ENCODE data around the gene PLEKHM3.
A peak's percentile ranks its signal among the peaks of the same experiment; 100 is the strongest.

Gene PLEKHM3

DNA sequence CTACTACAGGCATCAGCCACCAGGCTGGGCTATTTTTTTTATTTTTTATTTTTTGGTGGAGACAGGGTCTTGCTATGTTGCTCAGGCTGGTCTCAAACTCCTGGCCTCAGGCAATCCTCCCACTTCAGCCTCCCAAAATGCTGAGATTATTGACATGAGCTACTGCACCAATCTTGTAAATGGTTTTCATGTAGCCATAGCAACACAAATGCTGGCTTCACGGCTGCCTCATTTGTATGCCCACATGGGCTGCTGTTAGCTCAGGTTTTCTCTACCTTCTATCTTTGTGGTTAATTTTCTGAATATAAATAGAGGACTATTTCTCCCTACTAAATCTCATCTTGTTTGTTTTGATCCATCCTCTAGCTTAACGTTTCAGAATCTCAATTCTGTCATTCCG lies 58.2 kb downstream of the PLEKHM3 start (continued):
- TF ChIP-seq, protein P1, sequence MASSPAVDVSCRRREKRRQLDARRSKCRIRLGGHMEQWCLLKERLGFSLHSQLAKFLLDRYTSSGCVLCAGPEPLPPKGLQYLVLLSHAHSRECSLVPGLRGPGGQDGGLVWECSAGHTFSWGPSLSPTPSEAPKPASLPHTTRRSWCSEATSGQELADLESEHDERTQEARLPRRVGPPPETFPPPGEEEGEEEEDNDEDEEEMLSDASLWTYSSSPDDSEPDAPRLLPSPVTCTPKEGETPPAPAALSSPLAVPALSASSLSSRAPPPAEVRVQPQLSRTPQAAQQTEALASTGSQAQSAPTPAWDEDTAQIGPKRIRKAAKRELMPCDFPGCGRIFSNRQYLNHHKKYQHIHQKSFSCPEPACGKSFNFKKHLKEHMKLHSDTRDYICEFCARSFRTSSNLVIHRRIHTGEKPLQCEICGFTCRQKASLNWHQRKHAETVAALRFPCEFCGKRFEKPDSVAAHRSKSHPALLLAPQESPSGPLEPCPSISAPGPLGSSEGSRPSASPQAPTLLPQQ (tag by site-specific recombination; IDR thresholded peaks at IDR 0.05) = no peak
- TF ChIP-seq OSR2 (tag by site-specific recombination; IDR thresholded peaks at IDR 0.05) (no peak), MZF1 (tag by site-specific recombination; IDR thresholded peaks at IDR 0.05; ENCODE audit: borderline replicate concordance) (no peak), ZNF558 (tag by site-specific recombination; IDR thresholded peaks at IDR 0.05) (no peak)
- TF ChIP-seq, protein P2, sequence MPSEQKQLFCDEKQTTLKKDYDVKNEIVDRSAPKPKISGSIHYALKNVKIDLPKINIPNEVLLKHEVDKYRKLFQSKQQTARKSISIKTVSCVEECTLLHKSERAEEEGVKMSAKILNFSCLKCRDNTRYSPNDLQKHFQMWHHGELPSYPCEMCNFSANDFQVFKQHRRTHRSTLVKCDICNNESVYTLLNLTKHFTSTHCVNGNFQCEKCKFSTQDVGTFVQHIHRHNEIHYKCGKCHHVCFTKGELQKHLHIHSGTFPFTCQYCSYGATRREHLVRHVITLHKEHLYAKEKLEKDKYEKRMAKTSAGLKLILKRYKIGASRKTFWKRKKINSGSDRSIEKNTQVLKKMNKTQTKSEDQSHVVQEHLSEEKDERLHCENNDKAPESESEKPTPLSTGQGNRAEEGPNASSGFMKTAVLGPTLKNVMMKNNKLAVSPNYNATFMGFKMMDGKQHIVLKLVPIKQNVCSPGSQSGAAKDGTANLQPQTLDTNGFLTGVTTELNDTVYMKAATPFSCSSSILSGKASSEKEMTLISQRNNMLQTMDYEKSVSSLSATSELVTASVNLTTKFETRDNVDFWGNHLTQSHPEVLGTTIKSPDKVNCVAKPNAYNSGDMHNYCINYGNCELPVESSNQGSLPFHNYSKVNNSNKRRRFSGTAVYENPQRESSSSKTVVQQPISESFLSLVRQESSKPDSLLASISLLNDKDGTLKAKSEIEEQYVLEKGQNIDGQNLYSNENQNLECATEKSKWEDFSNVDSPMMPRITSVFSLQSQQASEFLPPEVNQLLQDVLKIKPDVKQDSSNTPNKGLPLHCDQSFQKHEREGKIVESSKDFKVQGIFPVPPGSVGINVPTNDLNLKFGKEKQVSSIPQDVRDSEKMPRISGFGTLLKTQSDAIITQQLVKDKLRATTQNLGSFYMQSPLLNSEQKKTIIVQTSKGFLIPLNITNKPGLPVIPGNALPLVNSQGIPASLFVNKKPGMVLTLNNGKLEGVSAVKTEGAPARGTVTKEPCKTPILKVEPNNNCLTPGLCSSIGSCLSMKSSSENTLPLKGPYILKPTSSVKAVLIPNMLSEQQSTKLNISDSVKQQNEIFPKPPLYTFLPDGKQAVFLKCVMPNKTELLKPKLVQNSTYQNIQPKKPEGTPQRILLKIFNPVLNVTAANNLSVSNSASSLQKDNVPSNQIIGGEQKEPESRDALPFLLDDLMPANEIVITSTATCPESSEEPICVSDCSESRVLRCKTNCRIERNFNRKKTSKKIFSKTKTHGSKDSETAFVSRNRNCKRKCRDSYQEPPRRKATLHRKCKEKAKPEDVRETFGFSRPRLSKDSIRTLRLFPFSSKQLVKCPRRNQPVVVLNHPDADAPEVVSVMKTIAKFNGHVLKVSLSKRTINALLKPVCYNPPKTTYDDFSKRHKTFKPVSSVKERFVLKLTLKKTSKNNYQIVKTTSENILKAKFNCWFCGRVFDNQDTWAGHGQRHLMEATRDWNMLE (tag by site-specific recombination; conservative IDR thresholded peaks at IDR 0.05; ENCODE audit: low read depth) = no peak
- TF ChIP-seq, protein P3, sequence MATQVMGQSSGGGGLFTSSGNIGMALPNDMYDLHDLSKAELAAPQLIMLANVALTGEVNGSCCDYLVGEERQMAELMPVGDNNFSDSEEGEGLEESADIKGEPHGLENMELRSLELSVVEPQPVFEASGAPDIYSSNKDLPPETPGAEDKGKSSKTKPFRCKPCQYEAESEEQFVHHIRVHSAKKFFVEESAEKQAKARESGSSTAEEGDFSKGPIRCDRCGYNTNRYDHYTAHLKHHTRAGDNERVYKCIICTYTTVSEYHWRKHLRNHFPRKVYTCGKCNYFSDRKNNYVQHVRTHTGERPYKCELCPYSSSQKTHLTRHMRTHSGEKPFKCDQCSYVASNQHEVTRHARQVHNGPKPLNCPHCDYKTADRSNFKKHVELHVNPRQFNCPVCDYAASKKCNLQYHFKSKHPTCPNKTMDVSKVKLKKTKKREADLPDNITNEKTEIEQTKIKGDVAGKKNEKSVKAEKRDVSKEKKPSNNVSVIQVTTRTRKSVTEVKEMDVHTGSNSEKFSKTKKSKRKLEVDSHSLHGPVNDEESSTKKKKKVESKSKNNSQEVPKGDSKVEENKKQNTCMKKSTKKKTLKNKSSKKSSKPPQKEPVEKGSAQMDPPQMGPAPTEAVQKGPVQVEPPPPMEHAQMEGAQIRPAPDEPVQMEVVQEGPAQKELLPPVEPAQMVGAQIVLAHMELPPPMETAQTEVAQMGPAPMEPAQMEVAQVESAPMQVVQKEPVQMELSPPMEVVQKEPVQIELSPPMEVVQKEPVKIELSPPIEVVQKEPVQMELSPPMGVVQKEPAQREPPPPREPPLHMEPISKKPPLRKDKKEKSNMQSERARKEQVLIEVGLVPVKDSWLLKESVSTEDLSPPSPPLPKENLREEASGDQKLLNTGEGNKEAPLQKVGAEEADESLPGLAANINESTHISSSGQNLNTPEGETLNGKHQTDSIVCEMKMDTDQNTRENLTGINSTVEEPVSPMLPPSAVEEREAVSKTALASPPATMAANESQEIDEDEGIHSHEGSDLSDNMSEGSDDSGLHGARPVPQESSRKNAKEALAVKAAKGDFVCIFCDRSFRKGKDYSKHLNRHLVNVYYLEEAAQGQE (tag by site-specific recombination; IDR thresholded peaks at IDR 0.05) = no peak

DNA sequence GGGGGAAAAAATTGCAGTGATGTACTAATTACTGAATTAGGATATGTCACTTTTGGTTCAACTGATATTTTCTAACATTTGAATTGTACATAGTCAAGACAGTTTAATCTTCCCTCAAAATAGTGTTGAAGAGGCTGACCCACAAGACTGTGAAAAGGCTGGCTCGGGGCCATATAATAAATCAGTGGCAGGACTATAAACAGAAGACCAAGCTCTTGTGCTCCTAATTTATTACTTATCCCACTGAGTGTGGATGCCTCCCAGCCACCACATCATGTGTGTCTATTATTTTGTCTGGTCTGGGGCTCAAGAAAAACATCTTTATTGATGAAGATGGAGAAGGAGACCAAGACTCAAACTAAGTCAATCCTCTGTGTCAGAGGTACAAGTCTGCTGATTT lies 64.4 kb downstream of the PLEKHM3 start:
- POLR2A ChIA-PET = no interaction called here

DNA sequence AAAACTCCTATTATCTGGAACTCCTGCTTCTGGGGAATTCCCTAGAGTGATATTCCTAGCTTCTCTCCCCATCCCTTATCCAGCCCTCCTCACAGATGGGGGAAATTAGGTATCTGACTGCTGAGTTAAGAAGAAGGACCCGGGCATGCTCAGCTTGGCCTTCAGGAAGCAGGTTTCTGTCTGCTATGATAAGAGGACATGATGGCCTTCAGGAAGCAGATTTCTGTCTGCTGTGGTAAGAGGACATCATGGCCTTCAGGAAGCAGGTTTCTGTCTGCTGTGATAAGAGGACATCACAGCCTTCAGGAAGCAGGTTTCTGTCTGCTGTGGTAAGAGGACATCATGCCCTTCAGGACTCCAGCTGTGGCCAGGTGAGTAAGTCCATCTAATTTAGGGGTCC lies 65.2 kb downstream of the PLEKHM3 start:
- H3K36me3 ChIP-seq (ENCODE audit: control insufficient read depth in 2 of 2, insufficient read depth in 1 of 2, low read length in 2 of 2) = no peaks in the 10 kb centered on the region
- CTCF ChIA-PET = interaction anchor here (0.6 to 1.6 kb wide), 3 partner anchors 12 to 81 kb away, joined by 4 to 8 read pairs (median 4); no protein-coding TSS in a partner anchor
- peaks cover 6% of the 10 kb centered on the region; the same call in 1 of the 2 replicates for H3K4me1 ChIP-seq (ENCODE audit: control insufficient read depth, insufficient read depth, low read length)
- TF ChIP-seq ZSCAN30 (tag by site-specific recombination; IDR thresholded peaks at IDR 0.05) = no peak
- TF ChIP-seq OVOL3 (tag by site-specific recombination; IDR thresholded peaks at IDR 0.05) = no peak
- POLR2A ChIA-PET = no interaction called here
- no peaks in the 10 kb centered on the region for H3K9me3 ChIP-seq (ENCODE audit: control insufficient read depth, insufficient read depth, low read depth, low read length)
- H3K27ac ChIP-seq (ENCODE audit: extremely low read depth, low read depth, low read length) = no peak overlapping the region
- no peak overlapping the region for H3K4me3 ChIP-seq (ENCODE audit: low read depth, low read length)

More for the DNA sequence above, 64.4 kb downstream of the PLEKHM3 start:
- no peak overlapping the region for H3K27ac ChIP-seq (ENCODE audit: extremely low read depth, low read depth, low read length)
- H3K36me3 ChIP-seq (ENCODE audit: control insufficient read depth in 2 of 2, insufficient read depth in 1 of 2, low read length in 2 of 2) = no peaks in the 10 kb centered on the region
- H3K4me3 ChIP-seq (ENCODE audit: low read depth, low read length) = no peak overlapping the region
- TF ChIP-seq FEZF1 (tag by site-specific recombination; IDR thresholded peaks at IDR 0.05) (peak; percentile 64), ZNF785 (tag by site-specific recombination; IDR thresholded peaks at IDR 0.05) (no peak)
- peaks cover 6% of the 10 kb centered on the region; the same call in 1 of the 2 replicates for H3K4me1 ChIP-seq (ENCODE audit: control insufficient read depth, insufficient read depth, low read length)
- no peaks in the 10 kb centered on the region for H3K9me3 ChIP-seq (ENCODE audit: control insufficient read depth, insufficient read depth, low read depth, low read length)
- CTCF ChIA-PET = no interaction called here
